ENCODE data around the gene PRSS56. TPM values are rescaled to one million over a fixed set of nuclear protein-coding genes. Genes with fewer than 3 reads are reported as not detected.

Gene PRSS56
- total and polyA plus RNA-seq, 2 of the 13 experiments (the other 11 are each of a cell fraction or from before 2014, with no cell fraction given) = not detected

- TF ChIP-seq ZNF569 (CRISPR knock-in tag; IDR thresholded peaks at IDR 0.05; ENCODE audit: borderline replicate concordance) = peak; percentile 98; the same call in 1 of the 2 replicates
- TF ChIP-seq TCF7 (IDR thresholded peaks at IDR 0.05; ENCODE audit: low read depth) = no peak
- peak; percentile 97 for TF ChIP-seq TFDP2 (CRISPR knock-in tag; IDR thresholded peaks at IDR 0.05)
- peak; percentile 97 for TF ChIP-seq HDAC2 (CRISPR knock-in tag; IDR thresholded peaks at IDR 0.05)
- no peak for TF ChIP-seq MBD4 (IDR thresholded peaks at IDR 0.05; ENCODE audit: borderline replicate concordance, low read length)
- peak; percentile 99 for TF ChIP-seq RBFOX2 (IDR thresholded peaks at IDR 0.05; ENCODE audit: low read depth, low read length)
- TF ChIP-seq NFATC3 (CRISPR knock-in tag; IDR thresholded peaks at IDR 0.05) = peak; percentile 98
- peak; percentile 91 for TF ChIP-seq ZBTB20 (CRISPR knock-in tag; IDR thresholded peaks at IDR 0.05; ENCODE audit: borderline replicate concordance, low read depth)
- TF ChIP-seq ZC3H4 (CRISPR knock-in tag; IDR thresholded peaks at IDR 0.05; ENCODE audit: borderline replicate concordance) = peak; percentile 31; the same call in 1 of the 2 replicates
- peak; percentile 97; the same call in 1 of the 2 replicates for TF ChIP-seq FLYWCH1 (CRISPR knock-in tag; IDR thresholded peaks at IDR 0.05)
- TF ChIP-seq MXD4 (CRISPR knock-in tag; IDR thresholded peaks at IDR 0.05) = peak; percentile 97
- peak; percentile 94; the same call in 1 of the 2 replicates for TF ChIP-seq ZBTB4 (CRISPR knock-in tag; IDR thresholded peaks at IDR 0.05; ENCODE audit: borderline replicate concordance)
- peak; percentile 83; the same call in 1 of the 2 replicates for TF ChIP-seq ZNF609 (CRISPR knock-in tag; IDR thresholded peaks at IDR 0.05; ENCODE audit: borderline replicate concordance)
- TF ChIP-seq NKX3-1 (CRISPR knock-in tag; IDR thresholded peaks at IDR 0.05) = peak; percentile 99
- TF ChIP-seq ZNF33A (CRISPR knock-in tag; IDR thresholded peaks at IDR 0.05; ENCODE audit: borderline replicate concordance) = no peak; the same call in 1 of the 2 replicates
- TF ChIP-seq SYNCRIP (IDR thresholded peaks at IDR 0.05; ENCODE audit: insufficient read depth, low read depth, low read length) = no peak
- 0 out of 2 replicates have a peak, but pooled peaks have one; percentile 92 for TF ChIP-seq HBP1 (CRISPR knock-in tag; IDR thresholded peaks at IDR 0.05; ENCODE audit: low read depth)
Observed at GRCh38 chr2:232550354-232551249, 30.4 kb downstream of the PRSS56 start, which contains the start of the genes EIF4E2 and TIGD1 (continued).

Measured in HepG2 (cell line).